ENCODE measurements around the gene FGF14. TPM values are rescaled to one million over a fixed set of nuclear protein-coding genes. Genes with fewer than 3 reads are reported as not detected.

The FGF14 gene
- total and polyA plus RNA-seq, 2 donors (not counting 1 experiment from before 2014, with no cell fraction given), result under 0.01 TPM; not detected in 1

DNA sequence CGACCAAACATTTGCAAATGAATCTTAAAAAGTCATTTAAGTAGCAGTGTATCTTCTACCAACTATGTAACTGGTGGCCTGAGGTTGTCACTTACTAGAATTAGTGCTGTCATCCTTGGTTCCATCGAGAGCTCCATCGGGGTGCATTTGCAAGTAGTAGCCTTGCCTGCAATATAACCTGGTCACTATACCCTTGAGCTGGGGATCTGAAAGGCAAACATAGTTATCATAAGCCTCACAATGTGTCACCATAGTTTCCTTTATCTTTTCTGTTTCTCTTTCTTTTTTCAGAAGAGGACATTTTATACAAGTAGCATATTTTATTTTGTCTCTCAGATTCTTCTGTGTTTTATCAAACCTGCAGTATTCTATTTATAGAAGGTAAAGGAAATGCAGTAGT lies 526.8 kb downstream of the FGF14 start:
- H3K27me3 Mint-ChIP-seq, result peaks cover 5% of the 10 kb centered on the region
- H3K27me3 ChIP-seq (replicated peaks in 1 of 4; ENCODE audit: control extremely low read depth in 1 of 4, control insufficient read depth in 3 of 4, insufficient read depth in 4 of 4, low read length in 3 of 4), result no peaks in the 10 kb centered on the region
- POLR2A ChIA-PET, result no interaction called here
- H2AFZ ChIP-seq (ENCODE audit: insufficient read depth, low read depth, low read length, poor library complexity, severe bottlenecking), result no peak overlapping the region
- H3K4me1 ChIP-seq (ENCODE audit: control insufficient read depth in 2 of 2, insufficient read depth in 2 of 2, low read length in 2 of 2), result no peaks in the 10 kb centered on the region
- H3K9me3 Mint-ChIP-seq (ENCODE audit: insufficient read depth), result no peaks in the 10 kb centered on the region
- CTCF ChIA-PET, result no interaction called here
- no peak for DNase-seq
- H3K4me3 ChIP-seq (ENCODE audit: control extremely low read depth in 1 of 5, extremely low read depth in 1 of 5, insufficient read depth in 1 of 5, low read depth in 2 of 5, low read length in 4 of 5), result no peak overlapping the region
- no peak overlapping the region for H3K4me2 ChIP-seq (replicated peaks; ENCODE audit: low read depth, low read length, poor library complexity, severe bottlenecking)
- ATAC-seq (ENCODE audit: low read depth), result no peak
- H3K36me3 ChIP-seq (replicated peaks in 1 of 2; ENCODE audit: control extremely low read depth in 1 of 2, control insufficient read depth in 1 of 2, extremely low read depth in 1 of 2, insufficient read depth in 2 of 2, low read length in 1 of 2), result no peaks in the 10 kb centered on the region
- no peaks in the 10 kb centered on the region for H3K79me2 ChIP-seq (ENCODE audit: control insufficient read depth, insufficient read depth, low read length)
- intact Hi-C loops (cut with micrococcal nuclease), result no loop called here
- no peak overlapping the region for H3K4me3 Mint-ChIP-seq
- H3K4me1 Mint-ChIP-seq, result no peaks in the 10 kb centered on the region
- H4K20me1 ChIP-seq (ENCODE audit: control insufficient read depth, insufficient read depth, low read length, poor library complexity, severe bottlenecking), result no peaks in the 10 kb centered on the region
- no peak overlapping the region for H3K27ac ChIP-seq (ENCODE audit: low read length in 2 of 2)
- TF ChIP-seq, protein P1, sequence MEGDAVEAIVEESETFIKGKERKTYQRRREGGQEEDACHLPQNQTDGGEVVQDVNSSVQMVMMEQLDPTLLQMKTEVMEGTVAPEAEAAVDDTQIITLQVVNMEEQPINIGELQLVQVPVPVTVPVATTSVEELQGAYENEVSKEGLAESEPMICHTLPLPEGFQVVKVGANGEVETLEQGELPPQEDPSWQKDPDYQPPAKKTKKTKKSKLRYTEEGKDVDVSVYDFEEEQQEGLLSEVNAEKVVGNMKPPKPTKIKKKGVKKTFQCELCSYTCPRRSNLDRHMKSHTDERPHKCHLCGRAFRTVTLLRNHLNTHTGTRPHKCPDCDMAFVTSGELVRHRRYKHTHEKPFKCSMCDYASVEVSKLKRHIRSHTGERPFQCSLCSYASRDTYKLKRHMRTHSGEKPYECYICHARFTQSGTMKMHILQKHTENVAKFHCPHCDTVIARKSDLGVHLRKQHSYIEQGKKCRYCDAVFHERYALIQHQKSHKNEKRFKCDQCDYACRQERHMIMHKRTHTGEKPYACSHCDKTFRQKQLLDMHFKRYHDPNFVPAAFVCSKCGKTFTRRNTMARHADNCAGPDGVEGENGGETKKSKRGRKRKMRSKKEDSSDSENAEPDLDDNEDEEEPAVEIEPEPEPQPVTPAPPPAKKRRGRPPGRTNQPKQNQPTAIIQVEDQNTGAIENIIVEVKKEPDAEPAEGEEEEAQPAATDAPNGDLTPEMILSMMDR (IDR thresholded peaks at IDR 0.05), result no peak
- no peak for TF ChIP-seq EZH2 (IDR thresholded peaks at IDR 0.05; ENCODE audit: borderline replicate concordance, insufficient read depth, low read depth, low read length, poor library complexity, severe bottlenecking)
- no peak overlapping the region for H3K9ac ChIP-seq (ENCODE audit: low read length)
- no peak overlapping the region for H3K27ac Mint-ChIP-seq
- H3K9me3 ChIP-seq (ENCODE audit: control extremely low read depth in 1 of 3, control insufficient read depth in 2 of 3, insufficient read depth in 1 of 3, low read length in 2 of 3), result no peaks in the 10 kb centered on the region
- WGBS (ENCODE audit: insufficient coverage), result no CpG with 5 or more reads among the region's 3 CpGs

DNA sequence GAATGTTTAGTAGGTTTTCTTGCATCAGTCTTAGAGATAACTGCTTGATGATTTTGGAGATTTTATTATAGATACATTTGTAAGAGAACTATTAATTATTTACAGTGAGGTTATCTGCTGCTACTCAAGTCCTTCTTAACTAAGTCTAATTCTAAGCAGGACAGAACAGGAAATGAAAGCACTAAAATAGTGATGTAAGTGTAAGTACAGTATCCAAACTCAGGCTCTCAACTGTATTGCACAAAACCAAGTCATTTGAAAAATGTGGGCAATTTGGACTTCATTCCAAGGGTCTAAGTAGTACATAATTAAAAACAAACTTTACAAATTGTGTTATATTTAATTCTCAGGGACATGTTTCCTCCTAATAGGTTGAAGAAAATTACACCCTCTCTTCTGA lies 532.3 kb downstream of the FGF14 start:
- no peaks in the 10 kb centered on the region for H4K20me1 ChIP-seq (ENCODE audit: control insufficient read depth, insufficient read depth, low read length, poor library complexity, severe bottlenecking)
- Mint-ChIP-seq H3K9me3 (ENCODE audit: insufficient read depth) (no peaks in the 10 kb centered on the region), H3K27ac (no peak overlapping the region), H3K27me3 (no peaks in the 10 kb centered on the region), H3K4me1 (peaks cover 2% of the 10 kb centered on the region), H3K4me3 (no peak overlapping the region)
- no peak overlapping the region for H3K27ac ChIP-seq (ENCODE audit: low read length in 2 of 2)
- ATAC-seq (ENCODE audit: low read depth) (no peak), DNase-seq (no peak)
- no peaks in the 10 kb centered on the region for H3K27me3 ChIP-seq (replicated peaks in 1 of 4; ENCODE audit: control extremely low read depth in 1 of 4, control insufficient read depth in 3 of 4, insufficient read depth in 4 of 4, low read length in 3 of 4)
- no peak overlapping the region for H3K4me3 ChIP-seq (ENCODE audit: control extremely low read depth in 1 of 5, extremely low read depth in 1 of 5, insufficient read depth in 1 of 5, low read depth in 2 of 5, low read length in 4 of 5)
- no peaks in the 10 kb centered on the region for H3K36me3 ChIP-seq (replicated peaks in 1 of 2; ENCODE audit: control extremely low read depth in 1 of 2, control insufficient read depth in 1 of 2, extremely low read depth in 1 of 2, insufficient read depth in 2 of 2, low read length in 1 of 2)
- no peaks in the 10 kb centered on the region for H3K79me2 ChIP-seq (ENCODE audit: control insufficient read depth, insufficient read depth, low read length)
- no peak overlapping the region for H2AFZ ChIP-seq (ENCODE audit: insufficient read depth, low read depth, low read length, poor library complexity, severe bottlenecking)
- H3K4me2 ChIP-seq (replicated peaks; ENCODE audit: low read depth, low read length, poor library complexity, severe bottlenecking), result no peak overlapping the region
- ChIA-PET CTCF (no interaction called here), POLR2A (no interaction called here)
- no peaks in the 10 kb centered on the region for H3K4me1 ChIP-seq (ENCODE audit: control insufficient read depth in 2 of 2, insufficient read depth in 2 of 2, low read length in 2 of 2)
- H3K9ac ChIP-seq (ENCODE audit: low read length), result no peak overlapping the region
- TF ChIP-seq, protein P1 (IDR thresholded peaks at IDR 0.05), result no peak
- TF ChIP-seq EZH2 (IDR thresholded peaks at IDR 0.05; ENCODE audit: borderline replicate concordance, insufficient read depth, low read depth, low read length, poor library complexity, severe bottlenecking), result no peak
- no peaks in the 10 kb centered on the region for H3K9me3 ChIP-seq (ENCODE audit: control extremely low read depth in 1 of 3, control insufficient read depth in 2 of 3, insufficient read depth in 1 of 3, low read length in 2 of 3)
- intact Hi-C loops (cut with micrococcal nuclease), result no loop called here

Measured in B cell (primary cell).